Measurements from ENCODE around the gene SCUBE1.
A peak's percentile ranks its signal among the peaks of the same experiment; 100 is the strongest.

The SCUBE1 gene

DNA sequence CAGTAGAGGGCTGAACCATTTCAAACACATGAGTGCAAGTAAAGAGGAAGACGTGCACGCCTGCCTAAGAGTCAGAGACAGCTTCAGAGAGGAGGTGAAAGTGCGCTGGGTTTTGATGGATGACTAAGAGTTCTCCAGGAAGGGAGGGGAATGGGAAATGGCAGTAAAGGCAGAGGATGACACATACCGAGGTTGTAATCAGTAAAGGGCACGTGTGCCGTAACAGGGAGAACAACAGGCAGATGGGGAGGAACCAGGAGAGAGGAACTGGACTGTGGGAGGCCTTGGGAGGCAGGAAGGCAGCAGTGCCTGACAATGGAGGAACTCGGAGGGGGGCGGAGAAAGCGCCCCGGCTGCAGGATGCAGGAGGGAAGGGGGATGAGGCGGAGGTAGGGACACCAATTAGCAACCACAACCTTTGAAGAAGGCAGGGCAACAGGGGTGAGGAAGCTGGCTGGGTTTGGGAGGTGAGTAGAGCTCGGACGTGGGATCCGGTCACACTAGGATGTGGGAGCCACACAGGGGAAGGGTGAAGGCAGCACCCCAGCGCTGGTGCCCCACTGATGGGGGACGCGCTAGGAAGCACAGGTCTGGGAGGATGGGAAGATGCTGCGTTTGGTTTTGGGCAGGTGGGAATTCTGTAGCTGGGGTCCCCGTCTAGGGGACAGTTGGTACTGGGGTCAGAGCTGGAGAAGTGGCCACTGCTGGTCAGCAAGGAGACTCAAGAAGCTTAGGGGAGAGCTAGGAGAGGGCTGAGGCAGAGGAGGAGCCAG is 67.4 kb downstream of the SCUBE1 start:
- no peak for DNase-seq

DNA sequence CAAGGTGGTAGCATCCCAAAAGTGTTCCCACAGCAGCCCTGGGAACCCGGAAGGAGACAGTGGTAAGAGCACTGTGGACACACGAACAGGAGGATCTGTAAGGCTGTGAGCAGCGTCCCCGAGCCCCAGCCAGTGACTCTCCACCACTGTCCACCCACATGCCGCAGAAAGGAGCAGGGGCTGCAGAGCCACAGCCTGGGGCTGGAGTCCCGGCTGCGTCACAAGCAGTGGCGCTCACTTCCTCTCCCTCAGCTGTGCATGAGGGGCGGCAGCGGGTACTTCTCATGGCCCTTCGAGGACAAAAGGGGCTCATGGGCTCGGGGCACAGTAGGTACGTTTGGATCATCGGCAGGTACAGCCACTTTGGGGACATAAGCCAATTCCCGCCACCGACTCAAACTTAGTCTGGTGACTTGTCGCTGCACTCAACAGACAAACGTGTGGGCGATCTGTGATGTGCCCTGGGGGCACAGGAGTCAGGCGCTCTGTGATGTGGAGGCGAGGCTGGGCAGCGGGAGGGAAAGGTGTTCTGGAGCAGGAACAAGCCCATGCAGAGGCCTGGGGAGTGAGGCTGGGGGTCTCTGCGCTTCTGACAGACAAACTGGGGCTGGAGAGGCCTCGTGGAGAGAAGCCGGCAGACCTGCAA is 68.5 kb downstream of the SCUBE1 start:
- no peak for DNase-seq

DNA sequence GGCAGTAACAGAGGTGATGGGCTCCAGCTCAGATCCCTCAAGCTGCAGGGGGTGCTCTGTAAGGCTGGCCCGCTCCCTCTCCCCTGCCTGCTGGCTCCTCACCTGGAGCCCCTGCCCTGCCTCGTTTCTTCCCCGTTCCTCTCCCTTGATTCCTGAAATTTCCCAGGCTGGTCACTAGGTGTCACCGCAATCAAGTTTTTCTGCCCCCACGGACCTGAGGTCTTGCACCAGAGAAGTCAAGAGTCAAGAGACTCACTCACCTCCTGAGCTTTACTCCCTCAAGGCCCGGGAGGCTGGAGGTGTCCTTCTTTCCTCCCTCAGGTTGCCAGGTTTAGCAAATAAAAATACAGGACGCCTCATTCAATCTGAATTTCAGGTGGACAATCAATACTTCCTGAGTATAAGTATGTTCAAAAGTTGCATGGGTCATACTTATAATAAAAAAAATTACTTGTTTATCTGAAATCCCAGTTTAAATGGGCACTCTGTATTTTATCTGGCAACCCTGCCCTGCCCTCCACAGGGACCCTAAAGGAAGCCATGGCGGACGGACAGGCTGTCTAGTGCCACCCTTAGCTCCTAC is 69.2 kb downstream of the SCUBE1 start:
- DNase-seq: peak; percentile 22 to 31

DNA sequence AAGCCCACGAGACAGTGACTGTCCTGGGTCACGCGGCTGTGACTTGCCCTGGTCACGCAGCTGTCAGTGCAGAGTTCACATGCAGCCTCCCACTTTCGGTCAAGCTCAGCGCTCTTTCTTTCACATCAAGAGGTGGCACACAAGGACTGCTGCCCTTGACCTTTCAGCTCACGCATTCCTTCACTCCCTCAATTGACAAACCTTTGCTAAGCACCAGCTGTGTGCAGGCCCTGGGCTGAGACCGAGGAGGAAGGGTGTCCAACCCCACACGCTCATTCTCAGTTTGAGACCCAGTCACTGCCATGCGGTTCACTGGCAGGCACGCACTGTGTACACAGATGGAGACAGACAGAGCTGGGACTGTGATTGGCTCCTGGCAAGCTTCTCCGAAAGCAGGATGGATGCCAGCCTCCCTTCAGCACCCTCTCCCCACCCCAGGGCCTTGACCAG is 70.3 kb downstream of the SCUBE1 start:
- DNase-seq: no peak

- no peak for DNase-seq
Measured at GRCh38 chr22:43272301-43272700, 70.9 kb downstream of the SCUBE1 start.

- no peak for DNase-seq
Measured at GRCh38 chr22:43270949-43271348, 72.2 kb downstream of the SCUBE1 start.

GRCh38 chr22:43270314-43270908 is 72.8 kb downstream of the SCUBE1 start:
- DNase-seq: no peak

DNA sequence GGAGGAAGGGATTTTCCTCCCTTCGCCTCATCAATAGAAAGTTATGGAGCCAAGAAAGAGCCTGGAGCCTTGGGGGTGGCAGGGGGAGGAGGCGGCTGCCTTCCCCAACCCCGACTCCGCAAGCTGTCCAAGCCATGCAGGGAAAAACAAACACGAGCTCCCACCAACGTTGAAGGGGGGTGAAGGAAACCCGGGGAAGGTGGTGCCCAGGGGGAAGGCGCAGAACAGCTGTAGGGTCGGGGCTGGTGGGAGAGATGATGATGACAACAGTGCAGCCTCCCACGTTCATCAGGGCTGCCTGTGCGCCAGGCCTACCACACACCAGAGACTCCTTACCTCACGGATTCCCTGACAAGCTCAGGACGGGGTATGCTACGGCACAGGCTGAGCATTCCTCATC is 73.5 kb downstream of the SCUBE1 start:
- DNase-seq: no peak

DNA sequence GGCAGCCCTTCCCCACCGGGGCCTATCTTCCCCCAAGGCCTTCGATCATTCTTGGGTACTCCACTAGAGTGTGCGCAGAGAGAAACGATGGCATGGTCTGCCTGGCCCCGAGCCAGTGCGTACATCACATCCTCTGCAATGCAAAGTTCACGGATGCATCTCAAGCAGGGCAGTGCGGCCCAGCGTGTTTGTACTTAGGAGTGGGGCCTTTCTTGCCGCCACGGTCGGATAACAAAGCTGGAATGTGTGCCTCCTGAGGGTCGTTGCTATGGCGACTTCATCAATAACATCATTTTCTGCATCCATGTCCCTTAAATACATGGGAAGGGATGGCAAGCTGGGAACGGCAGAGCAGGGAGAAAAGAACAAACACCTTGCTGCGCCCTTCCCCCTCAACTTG is 73.9 kb downstream of the SCUBE1 start:
- no peak for DNase-seq

DNA sequence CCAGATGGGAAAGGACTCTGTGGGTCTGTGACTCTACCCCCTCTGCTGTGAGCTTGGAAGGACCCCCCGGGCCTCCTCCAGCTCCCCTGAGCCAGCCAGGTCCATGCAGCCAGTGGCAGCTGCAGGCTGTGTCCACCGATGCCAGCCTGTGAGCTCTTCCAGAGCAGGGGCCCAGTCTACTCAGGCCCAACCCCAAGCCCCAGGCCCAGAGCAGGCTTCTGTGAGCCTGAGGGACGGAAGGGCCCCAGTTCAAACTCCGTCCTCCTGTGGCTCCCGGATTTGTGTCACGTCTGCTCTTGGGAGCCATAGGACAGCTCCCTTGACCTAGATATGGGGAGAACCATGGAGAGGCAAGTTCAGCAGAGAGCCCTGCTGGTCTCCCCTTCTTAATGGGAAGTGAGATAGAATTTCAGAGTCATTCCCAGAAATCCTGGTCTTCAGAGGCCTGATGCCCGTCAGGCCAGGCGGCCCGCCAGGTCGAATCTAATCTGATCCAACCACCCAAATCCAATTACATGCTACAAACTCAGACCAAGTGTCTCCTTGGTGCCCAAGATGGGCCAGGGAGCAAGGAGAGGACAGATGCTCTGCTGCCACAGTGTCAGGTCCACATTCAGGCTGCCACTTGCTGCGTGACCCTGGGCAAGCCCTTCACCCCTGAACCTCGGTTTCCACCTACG is 75.1 kb downstream of the SCUBE1 start:
- DNase-seq: no peak

GRCh38 chr22:43267332-43267980 is 75.7 kb downstream of the SCUBE1 start:
- no peak for DNase-seq

DNA sequence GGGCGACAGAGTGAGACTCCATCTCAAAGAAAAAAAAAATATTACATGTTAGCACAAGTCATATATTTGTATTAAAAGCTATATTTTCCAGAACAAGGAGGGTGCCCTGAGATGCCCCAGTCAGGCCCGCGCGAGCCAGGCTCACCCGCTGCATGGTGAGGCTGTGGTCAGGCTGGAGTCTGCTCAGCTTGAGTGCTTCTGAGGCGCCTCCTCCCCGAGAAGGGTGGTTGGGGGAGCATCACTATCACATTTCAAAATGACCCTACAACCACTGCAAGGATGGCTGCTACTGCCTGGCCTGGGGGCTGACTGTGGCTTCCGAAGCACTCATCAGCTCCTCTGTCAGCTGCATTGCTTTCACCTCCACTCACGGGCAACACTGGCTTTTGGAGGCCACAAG is 77.1 kb downstream of the SCUBE1 start:
- DNase-seq: no peak

DNA sequence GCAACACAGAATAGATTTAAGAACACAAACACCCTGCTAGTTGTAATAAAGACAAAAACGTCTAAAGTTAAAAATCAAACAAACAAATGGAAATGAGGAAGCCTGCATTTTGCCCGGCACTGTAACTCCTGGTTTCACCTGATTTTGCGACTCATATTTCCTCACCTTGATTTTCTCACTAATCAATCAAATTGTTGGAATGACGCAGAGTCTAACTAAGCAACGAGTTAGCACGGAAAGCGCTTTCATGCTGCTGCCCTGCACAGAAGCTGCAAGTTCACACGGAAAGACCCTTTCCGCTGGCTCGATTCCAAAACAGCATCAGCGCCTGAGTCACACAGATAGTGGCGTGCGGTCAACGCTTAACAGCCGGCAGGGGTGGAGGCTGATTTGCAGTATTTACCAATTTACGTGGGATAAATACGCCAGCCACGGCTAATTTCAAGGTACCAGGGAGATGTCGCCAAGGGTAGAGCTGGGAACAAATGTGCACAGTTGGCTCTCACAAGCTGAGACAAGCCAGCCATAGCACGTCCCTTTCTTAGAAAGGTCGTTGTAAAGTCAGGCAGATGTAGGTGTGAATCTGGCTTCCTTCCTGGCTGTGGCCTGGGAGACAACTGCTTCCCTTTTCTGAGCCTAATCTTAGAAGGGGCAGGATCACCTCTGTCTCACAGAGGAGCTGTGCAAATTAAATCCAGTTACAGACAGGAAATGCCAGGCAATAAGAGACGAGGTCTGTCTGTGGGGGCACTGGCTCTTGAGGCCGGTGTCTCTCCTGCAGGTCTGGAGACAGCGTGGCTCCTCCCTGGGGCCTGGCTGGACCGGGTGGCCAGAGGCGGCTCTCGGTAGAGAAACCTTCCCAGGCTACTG is 79.3 kb downstream of the SCUBE1 start:
- DNase-seq: peak in 1 of 2 experiments; percentile 57

- no peak for DNase-seq
Measured at GRCh38 chr22:43262990-43263644, 80.1 kb downstream of the SCUBE1 start.

DNA sequence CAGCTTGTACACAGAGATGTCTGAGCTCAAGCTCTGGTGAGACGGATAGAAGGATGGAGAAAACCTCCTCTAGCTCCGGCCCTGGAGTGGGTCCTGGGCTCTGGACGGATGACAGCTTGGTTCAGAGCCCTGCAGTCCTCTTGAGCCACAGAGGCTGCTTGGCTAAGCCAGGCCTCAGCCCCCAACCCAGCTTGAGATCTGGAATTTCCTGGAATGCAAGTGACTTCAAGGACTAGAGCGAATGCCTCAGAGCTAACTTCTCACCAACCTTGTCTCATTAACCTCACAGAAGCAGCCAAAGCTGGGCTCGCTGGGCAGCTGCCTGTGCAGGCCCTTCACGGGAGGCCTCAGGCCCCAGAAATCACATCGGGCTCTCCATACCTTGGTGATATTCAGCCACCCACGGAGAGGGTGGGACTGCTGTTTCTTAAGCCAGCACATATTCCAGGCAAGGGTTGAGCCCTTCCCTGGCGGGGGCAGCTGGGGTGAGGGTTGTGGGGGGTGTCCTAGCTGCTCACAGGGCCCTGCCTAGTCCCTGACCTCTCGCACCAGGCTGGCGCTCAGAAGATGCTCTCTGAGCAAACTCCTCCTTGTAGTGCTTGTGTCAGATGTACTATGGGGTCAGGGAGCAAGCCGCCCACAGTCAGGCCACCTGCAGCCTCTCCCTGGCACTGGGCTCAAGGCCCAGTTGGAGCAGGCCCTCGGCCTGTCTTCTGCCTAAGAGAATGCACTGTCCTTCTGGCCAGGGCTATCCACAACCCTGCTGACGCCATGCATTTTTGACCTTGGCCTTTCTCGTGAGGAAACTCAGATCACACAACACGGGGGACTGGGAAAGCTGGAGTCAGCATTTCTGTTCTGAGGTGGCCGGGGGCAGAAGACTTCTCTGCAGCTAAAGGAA is 82.6 kb downstream of the SCUBE1 start:
- no peak for DNase-seq

GRCh38 chr22:43257961-43258360 is 85.2 kb downstream of the SCUBE1 start:
- peak in 1 of 2 experiments; percentile 22 for DNase-seq

DNA sequence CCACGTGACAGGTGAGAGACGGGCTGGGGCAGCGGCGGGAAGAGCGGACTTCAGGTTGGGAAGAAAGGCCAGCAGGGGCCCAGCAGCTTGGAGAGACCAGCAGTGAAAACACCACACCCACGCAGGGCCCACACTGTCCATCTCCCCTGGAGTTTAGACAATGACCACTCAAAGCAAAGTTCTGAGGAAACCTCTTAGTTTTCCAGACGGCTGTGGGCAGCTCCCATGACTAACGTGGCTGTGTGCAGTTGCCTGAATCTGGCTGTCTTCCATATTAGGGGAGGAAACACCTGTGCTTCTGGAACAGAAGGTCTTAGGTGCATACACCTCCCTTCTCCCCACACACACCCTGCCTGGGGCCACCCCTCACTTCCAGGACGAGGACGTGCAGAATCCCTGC is 85.6 kb downstream of the SCUBE1 start:
- DNase-seq: peak in 1 of 2 experiments; percentile 17

GRCh38 chr22:43256976-43257545 is 86.1 kb downstream of the SCUBE1 start:
- no peak for DNase-seq

GRCh38 chr22:43256569-43256968 is 86.6 kb downstream of the SCUBE1 start:
- DNase-seq: no peak

GRCh38 chr22:43255299-43255698 is 87.9 kb downstream of the SCUBE1 start:
- no peak for DNase-seq

All from NCI-H2081 (cell line).